GM19099 (cell line): ENCODE measurements around the gene BTBD19.
A peak's percentile ranks its signal among the peaks of the same experiment; 100 is the strongest.

Source experiments
- POLR2A ChIP-seq: IDR thresholded peaks from 3 replicates; pipeline ENCODE4 v1.6.1; 2011; ENCODE audit warnings: low read depth; ENCODE audit not compliant: insufficient read length; ENCODE audit errors: extremely low read depth

Gene BTBD19

DNA sequence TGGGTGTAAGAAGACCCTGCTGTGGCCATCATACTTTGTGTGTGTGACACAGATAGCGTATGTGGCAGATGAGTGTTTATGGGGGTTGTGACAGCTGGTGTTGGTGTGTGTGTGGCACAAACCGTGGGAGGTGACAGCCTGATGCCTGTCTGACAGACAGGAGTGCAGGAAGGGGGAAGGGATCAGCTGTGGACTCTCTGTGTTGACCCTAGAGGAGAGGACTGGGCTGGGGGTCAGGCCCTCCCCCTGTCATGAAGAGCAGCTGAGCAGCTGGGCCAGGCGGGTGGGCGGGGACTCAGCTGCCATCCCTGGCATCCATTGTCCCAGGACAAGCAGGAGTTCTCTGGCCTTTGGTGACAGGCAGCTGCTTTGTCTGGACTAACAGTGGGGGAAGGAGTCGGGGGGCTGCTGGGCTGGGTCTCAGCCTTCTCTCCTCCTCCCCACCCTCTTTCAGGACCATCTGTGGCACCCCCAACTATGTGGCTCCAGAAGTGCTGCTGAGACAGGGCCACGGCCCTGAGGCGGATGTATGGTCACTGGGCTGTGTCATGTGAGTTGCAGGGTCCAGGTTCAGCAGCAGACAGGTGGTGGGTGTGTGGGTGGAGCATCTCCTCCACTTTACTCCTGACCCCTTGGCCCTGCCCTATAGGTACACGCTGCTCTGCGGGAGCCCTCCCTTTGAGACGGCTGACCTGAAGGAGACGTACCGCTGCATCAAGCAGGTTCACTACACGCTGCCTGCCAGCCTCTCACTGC lies 5.8 kb upstream of the BTBD19 start:
- TF ChIP-seq POLR2A: no peak

DNA sequence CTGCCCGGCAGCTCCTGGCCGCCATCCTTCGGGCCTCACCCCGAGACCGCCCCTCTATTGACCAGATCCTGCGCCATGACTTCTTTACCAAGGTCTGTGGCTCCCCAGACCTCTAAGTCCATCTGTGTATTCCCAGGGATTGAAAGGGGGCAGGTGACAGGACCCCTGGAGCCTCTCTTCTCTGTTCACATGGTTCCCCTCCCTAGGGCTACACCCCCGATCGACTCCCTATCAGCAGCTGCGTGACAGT lies 5.3 kb upstream of the BTBD19 start:
- TF ChIP-seq POLR2A: no peak

DNA sequence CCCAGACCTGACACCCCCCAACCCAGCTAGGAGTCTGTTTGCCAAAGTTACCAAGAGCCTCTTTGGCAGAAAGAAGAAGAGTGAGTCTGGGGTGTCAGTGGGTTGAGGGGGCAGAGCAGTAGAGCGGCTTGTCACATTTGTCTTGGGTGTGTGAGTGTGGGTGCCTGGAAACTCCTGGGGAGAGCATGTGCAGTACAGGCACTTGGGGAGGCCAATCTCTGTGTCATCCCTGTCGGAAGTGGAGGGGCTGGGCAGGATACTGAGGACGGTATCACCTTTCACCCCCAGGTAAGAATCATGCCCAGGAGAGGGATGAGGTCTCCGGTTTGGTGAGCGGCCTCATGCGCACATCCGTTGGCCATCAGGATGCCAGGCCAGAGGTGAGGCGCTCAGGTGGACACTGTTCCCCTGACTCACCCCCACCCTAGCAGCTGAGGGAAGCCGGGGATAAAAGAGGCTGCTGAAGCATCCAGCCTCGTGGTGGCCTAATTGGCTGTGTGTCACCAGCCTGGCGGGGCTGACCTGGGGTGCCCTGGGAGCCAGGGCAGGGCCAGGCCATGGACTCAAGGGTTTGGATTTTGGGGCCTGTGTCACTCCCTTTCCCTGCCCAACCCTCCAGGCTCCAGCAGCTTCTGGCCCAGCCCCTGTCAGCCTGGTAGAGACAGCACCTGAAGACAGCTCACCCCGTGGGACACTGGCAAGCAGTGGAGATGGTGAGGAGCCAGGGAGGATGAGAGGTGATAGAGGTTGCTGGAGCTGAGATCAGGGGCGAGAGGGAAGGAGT lies 4.8 kb upstream of the BTBD19 start:
- no peak for TF ChIP-seq POLR2A

DNA sequence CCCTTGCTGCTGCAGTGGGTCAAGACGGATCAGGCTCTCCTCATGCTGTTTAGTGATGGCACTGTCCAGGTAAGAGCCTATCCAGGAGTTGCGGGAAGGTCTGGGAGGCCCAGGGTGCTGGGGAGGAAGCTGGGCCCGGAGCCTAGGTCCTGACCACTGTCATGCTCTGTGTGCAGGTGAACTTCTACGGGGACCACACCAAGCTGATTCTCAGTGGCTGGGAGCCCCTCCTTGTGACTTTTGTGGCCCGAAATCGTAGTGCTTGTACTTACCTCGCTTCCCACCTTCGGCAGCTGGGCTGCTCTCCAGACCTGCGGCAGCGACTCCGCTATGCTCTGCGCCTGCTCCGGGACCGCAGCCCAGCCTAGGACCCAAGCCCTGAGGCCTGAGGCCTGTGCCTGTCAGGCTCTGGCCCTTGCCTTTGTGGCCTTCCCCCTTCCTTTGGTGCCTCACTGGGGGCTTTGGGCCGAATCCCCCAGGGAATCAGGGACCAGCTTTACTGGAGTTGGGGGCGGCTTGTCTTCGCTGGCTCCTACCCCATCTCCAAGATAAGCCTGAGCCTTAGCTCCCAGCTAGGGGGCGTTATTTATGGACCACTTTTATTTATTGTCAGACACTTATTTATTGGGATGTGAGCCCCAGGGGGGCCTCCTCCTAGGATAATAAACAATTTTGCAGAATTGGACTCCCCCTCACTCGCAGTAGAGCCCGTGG lies 2.9 kb upstream of the BTBD19 start:
- no peak for TF ChIP-seq POLR2A

DNA sequence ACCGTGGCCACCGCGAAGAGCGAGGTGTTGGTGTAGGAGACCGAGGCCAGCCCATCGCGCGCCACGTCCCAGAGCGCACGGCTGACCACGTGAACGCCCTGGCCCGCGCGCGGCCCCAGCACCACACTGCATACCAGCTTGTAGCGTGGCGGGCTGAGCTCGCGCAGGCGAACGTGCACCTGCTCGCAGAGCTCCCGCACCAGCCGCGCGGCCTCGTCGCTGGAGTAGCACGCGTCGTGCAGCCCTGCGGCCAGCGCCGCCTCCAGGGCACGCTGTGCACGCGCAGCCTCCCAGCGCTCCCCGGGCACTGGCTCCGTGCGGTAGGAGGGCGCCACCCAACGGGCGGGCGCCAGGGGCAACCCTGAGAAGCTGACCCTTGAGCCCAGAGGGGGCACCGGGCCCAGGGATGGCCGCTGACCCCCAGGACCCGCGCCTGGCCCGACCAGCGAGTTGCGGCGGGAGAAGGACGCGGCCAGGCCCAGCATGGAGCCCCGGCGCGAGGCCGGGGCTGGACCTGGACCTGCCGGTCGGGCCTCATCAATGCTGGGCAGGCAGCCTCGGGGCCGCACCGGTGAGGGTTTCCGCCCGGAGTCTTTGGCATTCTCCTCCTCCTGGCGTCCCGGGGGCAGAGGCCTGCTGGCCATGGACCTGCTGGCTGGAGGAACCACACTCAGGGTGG lies 2.2 kb upstream of the BTBD19 start:
- TF ChIP-seq POLR2A: no peak

DNA sequence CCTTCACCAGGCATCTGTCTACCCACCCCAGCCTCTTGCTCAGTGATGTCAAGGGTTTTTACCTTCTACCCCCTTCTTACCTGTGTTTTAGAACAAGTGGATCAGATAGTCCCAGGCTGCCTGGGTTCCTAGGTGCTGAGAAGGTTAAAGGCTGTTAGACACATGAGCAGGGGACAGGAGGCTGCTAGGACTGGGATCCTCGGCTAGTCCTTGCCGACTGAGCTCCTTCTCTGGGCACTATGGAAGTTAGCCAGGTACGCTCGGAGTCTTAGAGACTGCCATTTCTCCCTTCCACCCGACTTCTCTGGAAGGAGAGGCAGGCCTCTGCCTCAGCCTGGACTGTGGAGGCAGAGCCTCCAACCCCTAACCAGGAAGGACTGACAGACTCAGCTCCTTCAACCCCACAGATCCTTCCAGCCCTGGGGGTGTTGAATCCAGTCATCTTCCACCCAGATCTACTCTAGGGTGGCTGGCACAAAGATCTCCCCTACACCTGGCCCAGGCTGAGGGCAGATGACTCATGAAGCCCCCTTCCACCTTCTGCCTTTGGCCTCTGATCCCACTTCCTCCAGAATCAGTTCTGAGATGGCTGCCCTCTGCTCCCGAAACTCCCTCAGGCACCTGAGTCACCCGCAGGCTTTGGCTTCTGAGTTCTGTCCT lies 1.5 kb upstream of the BTBD19 start, which contains the start of gene DYNLT4:
TSS of gene DYNLT4 (minus strand) at position 648 of the 660 bp plus-strand sequence. CDS start 683 bp downstream, outside the sequence.
- no peak for TF ChIP-seq POLR2A

DNA sequence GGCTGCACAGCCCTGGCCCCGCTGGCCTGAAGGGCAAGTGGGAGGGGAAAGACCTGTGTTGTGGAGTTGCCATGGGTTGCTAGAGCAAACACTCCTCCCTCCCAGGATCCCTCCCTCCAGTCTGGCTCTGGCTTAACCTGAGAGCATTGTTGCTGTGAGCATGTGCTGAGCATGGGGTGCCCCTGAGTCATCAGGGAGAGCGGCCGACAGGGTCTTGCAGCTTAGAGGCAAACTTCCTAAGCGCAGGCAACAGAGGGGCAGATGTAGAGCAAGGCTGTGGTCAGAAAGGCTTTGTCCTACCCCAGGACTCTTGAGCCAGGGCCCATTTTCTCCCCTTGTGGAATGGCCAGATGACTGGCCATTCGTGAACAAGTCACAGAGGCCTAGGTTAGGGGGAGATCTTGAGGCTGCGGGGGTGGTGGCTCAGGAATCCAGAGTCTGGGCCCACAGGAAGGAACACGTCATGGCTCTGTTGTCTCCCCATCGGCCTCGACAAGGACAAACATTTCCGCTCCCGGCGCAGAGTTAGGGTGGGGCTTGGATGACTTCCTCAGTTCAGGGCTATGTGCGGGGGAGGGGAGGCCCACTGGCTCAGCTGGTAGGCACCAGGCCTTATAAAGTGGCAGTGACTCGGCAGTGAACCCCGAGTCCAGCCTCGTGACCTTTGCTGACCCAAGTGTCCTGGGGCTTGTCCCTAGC lies 810 bp upstream of the BTBD19 start:
- TF ChIP-seq POLR2A: peak; percentile 63

DNA sequence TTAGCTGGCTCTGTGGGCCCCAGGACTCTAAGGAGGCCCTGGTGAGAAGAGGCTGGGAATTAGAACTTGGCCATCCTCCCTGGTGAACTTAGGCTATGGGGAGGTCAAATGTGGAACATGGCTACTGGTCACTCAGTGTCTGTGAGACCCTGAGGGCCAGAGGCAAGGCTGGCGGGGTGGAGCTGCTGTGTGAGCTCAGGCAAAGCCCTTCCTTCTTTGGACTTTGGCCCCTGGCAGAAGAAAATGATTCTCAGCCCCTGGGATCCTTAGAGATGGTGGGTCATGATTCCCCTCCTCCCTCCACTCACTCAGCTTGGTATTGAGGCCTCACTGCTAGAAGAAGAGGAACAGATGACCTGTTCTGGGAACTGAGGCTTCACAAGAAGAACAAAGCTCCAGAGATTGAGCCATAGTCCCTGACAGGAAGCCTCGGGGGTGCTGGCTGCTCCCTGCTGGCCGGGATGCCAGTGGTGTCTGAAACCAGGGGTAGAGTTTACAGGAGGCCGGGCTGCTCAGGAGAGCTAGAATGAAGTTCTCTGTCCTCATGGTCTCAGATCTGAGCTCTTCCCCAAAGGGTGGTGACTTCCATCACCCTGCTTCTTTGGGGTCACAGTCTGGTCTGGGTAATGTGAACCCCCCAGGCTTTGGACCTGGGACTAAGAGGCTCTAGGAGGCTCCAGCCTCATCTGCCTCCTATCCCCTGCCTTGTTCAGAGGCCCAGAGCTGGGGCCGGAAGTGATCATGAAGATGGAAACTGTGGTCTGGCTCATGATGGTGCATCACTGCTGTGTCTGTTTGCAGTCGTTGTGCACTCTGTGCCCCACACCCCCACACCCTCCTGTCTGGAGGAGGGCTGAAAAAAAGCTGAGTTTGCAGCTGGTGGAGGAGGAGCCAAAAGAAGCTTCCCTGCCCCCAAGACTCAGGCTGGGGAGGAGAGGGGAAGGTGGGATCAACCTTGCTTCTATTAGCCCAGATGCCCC lies 905 bp downstream of the BTBD19 start:
- TF ChIP-seq POLR2A: peak; percentile 62

DNA sequence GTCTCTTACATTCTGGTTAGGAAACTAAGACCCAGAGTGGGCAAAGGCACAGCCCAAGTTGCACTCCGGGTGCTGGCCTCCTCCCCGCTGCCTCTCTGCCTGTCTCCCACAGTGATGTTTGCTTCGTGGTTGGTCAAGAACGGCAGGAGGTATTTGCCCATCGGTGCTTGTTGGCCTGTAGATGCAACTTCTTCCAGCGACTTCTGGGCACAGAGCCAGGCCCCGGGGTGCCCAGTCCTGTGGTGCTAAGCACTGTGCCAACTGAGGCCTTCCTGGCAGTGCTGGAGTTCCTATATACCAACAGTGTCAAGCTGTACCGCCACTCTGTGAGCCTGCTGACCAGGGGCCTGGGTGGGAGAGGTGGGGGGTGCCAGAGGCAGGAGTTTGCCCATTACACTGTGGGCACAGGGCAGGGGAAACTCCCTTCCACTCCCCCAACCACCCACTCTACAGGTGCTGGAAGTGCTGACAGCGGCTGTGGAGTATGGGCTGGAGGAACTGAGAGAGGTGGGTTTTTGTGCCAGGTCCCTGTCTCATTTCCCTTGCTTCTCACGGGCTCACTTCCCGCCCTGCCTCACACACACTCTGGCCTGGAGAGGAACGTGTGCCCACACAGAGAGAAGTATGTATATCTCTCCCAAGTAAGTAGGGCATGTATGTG lies 1.9 kb downstream of the BTBD19 start:
- TF ChIP-seq POLR2A: no peak

DNA sequence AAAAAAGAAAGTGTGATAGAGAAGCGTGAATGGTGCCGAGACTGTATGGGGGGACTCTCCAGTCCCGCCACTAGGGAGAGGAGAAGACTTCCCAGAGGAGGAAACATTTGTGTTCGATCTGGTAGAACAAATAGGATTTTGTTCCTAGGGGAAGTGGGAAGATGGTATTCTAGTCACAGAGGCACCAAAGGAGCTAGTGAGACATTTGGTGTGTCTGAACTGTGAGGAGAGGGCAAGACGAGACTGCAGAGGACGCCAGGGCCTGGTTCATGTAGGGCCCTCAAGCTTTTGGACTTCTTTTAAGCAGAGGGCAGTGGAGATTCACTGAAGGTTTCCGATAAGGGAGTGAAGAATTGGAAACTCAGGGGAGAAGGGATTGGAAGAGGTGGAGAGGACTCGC lies 2.9 kb downstream of the BTBD19 start:
- TF ChIP-seq POLR2A: no peak

DNA sequence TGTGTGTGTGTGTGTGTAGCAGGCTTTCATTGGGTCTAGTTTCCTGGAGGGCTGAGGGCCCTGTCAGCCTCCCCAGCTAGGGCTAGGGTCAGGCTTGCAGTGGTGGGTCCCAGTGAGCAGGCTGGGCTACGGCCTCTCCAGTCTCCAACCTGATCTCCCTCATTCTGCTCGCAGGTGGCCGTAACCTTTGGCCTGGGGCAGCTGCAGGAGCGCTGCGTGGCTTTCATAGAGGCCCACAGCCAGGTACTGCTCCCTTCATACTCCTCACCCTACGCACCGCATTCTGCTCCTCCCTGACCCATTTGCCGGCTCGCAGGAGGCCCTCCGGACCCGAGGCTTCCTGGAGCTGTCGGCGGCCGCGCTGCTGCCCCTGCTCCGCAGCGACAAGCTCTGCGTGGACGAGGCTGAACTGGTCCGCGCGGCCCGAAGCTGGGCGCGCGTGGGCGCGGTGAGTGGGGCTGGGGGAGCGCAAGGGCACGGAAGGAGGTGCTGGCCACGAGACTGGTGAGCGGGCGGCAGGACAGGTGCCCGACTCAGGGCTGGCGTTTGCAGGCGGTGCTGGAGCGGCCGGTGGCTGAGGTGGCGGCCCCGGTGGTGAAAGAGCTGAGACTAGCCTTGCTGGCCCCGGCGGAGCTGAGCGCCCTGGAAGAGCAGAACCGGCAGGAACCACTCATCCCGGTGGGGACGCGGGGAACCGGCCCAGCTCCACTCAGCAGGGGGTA lies 4.7 kb downstream of the BTBD19 start:
- TF ChIP-seq POLR2A: no peak

DNA sequence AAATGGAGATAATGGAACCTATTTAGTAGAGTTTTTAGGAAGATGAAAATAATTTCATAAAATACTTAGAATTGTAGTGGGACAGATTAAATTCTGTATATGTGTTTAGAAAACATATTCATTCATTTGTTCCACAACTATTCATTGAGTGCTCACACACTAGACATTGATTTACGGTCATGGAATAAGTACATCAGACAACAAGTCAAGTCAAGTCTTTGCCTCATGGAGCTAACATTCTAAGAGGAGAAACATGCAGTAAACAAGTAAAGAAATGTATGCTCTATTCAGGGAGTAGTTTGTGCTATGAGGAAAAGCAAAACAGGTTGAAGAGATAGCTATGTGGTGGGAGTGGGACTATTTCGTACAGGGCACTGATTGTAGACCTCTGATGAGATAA lies 9.0 kb downstream of the BTBD19 start:
- no peak for TF ChIP-seq POLR2A

DNA sequence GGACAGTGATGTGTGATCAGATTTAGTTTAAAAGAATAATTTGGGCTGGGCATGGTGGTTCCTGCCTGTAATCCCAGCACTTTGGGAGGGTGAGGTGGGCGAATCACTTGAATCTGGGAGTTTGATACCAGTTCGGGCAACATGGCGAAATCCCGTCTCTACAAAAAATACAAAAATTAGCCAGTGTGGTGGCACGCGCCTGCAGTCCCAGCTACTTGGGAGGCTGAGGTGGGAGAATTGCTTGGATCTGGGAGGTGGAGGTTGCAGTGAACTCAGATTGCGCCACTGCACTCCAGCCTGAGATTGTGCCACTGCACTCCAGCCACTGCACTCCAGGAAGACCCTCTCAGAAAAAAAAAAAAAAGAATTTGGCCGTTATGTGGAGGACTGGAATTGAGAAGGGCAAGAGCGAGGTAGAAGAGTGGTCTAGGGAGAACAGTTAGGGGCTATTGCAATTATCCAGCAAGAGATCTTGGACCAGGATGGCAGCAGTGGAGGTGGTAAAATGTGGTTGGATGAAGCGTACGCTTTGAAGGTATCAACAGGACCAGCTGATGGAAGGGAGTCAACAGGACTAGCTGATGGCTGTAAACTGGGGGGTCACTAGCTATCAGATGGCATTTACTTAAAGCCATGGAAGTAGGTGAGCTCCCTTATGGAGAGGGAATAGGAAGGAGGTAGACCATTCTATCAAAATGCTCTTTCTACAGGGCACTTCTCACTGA lies 9.6 kb downstream of the BTBD19 start:
- TF ChIP-seq POLR2A: no peak
